Loucy (cell line): ENCODE results near the gene FCGR3B.
"Not testable (repeated sequence)": the region's sequence is repeated elsewhere in the genome, so short reads cannot be mapped to it uniquely, and the experiment has no call there.

ENCODE experiments used
- H2AFZ ChIP-seq: fragments of 200-600 bp; sonication (generic); 2 replicates; pipeline ENCODE4 v1.6.0; 2016; ENCODE audit warnings: antibody characterized with exemption, mild to moderate bottlenecking, low read length, moderate library complexity
- H3F3A ChIP-seq: fragments of 200-600 bp; 2 replicates; pipeline ENCODE4 v1.6.0; 2016; ENCODE audit warnings: antibody characterized with exemption, low read depth, mild to moderate bottlenecking
- H3K27me3 ChIP-seq: fragments of 200-600 bp; sonication (generic); 2 replicates; pipeline ENCODE4 v1.6.1; 2014; ENCODE audit warnings: low read length, mild to moderate bottlenecking; ENCODE audit not compliant: insufficient read depth, poor library complexity, severe bottlenecking
- H3K36me3 ChIP-seq: fragments of 200-600 bp; sonication (generic); 2 replicates; pipeline ENCODE4 v1.6.1; 2016; ENCODE audit warnings: low read length; ENCODE audit not compliant: insufficient read depth
- H3K4me1 ChIP-seq: fragments of 200-600 bp; sonication (generic); 2 replicates; pipeline ENCODE4 v1.5.1; 2014; ENCODE audit warnings: low read length, mild to moderate bottlenecking; ENCODE audit not compliant: insufficient read depth, poor library complexity, severe bottlenecking
- H3K4me2 ChIP-seq: fragments of 200-600 bp; sonication (generic); 2 replicates; pipeline ENCODE4 v1.6.0; 2014; ENCODE audit warnings: antibody characterized with exemption, low read length, low read depth, mild to moderate bottlenecking; ENCODE audit not compliant: poor library complexity, severe bottlenecking
- H3K4me3 ChIP-seq: fragments of 200-600 bp; sonication (generic); 2 replicates; pipeline ENCODE4 v1.5.1; 2014; ENCODE audit warnings: low read length, mild to moderate bottlenecking, mixed read lengths; ENCODE audit not compliant: poor library complexity, severe bottlenecking
- H3K79me2 ChIP-seq: fragments of 200-600 bp; sonication (generic); 2 replicates; pipeline ENCODE4 v1.6.1; 2014; ENCODE audit warnings: low read length; ENCODE audit not compliant: insufficient read depth
- H3K9ac ChIP-seq: fragments of 200-600 bp; sonication (generic); 2 replicates; pipeline ENCODE4 v1.6.0; 2014; ENCODE audit warnings: mild to moderate bottlenecking, low read depth, low read length, moderate library complexity; ENCODE audit not compliant: poor library complexity, severe bottlenecking
- H3K9me2 ChIP-seq: fragments of 200-600 bp; sonication (generic); replicated peaks from 2 replicates; pipeline ENCODE4 v1.6.1; 2016; ENCODE audit warnings: low read depth, low read length, mixed read lengths
- H3K9me3 ChIP-seq: fragments of 200-600 bp; sonication (generic); 2 replicates; pipeline ENCODE4 v1.6.1; 2014; ENCODE audit warnings: mild to moderate bottlenecking, antibody characterized with exemption, low read length, low read depth; ENCODE audit not compliant: insufficient read depth
- H4K20me1 ChIP-seq: fragments of 200-600 bp; sonication (generic); 2 replicates; pipeline ENCODE4 v1.6.0; 2014; ENCODE audit warnings: antibody characterized with exemption, low read length, mild to moderate bottlenecking; ENCODE audit not compliant: insufficient read depth, poor library complexity, severe bottlenecking

Gene FCGR3B

DNA sequence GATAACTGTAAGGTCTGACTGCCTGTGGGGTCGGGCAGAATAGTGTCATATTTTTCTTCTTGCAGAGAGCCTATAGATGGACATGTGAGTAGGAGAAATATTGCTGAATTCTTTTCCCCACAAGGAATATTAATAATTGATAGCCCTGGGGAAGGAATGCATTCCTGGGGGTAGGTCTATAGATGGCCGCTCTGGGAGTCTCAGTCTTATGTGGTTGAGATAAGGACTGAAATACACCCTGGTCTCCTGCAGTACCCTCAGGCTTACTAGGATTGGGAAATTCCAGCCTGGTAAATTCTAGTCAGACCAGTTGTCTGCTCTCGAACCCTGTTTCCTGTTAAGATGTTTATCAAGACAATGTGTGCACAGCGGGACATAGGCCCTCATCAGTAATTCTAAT is 12.5 kb downstream of the FCGR3B start:
- H2AFZ ChIP-seq, H4K20me1 ChIP-seq, H3K36me3 ChIP-seq, H3K27me3 ChIP-seq, H3F3A ChIP-seq, H3K4me1 ChIP-seq, H3K4me3 ChIP-seq, H3K79me2 ChIP-seq, H3K9me3 ChIP-seq, H3K4me2 ChIP-seq, H3K9me2 ChIP-seq, H3K9ac ChIP-seq: not testable (repeated sequence)

DNA sequence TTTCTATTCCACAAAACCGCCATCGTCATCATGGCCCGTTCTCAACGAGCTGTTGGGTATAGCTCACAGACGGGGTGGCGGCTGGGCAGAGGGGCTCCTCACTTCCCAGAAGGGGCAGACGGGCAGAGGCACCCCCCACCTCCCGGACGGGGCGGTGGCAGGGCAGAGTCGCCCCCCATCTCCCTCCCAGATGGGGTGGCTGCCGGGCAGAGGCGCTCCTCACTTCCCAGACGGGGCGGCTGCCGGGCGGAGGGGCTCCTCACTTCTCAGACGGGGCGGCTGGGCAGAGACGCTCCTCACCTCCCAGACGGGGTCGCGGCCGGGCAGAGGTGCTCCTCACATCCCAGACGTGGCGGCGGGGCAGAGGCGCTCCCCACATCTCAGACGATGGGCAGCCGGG is 14.6 kb downstream of the FCGR3B start:
- H3K9me3 ChIP-seq, H3K4me2 ChIP-seq, H3F3A ChIP-seq, H3K79me2 ChIP-seq, H3K27me3 ChIP-seq, H4K20me1 ChIP-seq, H3K4me1 ChIP-seq, H2AFZ ChIP-seq, H3K9me2 ChIP-seq, H3K4me3 ChIP-seq, H3K9ac ChIP-seq, H3K36me3 ChIP-seq: not testable (repeated sequence)

DNA sequence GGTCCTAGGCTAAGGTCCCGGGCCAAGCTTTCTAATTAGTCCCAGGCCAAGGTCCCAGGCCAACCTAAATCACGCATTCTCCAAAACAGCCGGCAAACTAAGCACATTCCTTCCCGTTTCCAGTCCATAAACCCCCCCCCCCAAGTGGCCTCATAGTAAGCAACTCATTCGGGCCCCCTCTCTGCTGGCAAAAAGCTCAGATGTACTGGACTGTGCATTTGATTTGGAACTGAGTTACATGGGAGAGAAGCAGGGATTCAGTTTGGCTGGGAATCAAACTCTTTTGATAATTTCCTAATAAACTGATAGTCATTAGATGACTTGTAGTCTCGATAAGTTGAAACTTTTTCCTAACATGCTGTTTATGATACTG is 17.8 kb downstream of the FCGR3B start:
- not testable (repeated sequence) for H3K9me2 ChIP-seq, H2AFZ ChIP-seq, H4K20me1 ChIP-seq, H3K36me3 ChIP-seq, H3K4me1 ChIP-seq, H3K27me3 ChIP-seq, H3F3A ChIP-seq, H3K9me3 ChIP-seq, H3K79me2 ChIP-seq, H3K4me3 ChIP-seq
- peak overlapping the region; percentile 71 for H3K4me2 ChIP-seq
- H3K9ac ChIP-seq, result peak overlapping the region; percentile 48

DNA sequence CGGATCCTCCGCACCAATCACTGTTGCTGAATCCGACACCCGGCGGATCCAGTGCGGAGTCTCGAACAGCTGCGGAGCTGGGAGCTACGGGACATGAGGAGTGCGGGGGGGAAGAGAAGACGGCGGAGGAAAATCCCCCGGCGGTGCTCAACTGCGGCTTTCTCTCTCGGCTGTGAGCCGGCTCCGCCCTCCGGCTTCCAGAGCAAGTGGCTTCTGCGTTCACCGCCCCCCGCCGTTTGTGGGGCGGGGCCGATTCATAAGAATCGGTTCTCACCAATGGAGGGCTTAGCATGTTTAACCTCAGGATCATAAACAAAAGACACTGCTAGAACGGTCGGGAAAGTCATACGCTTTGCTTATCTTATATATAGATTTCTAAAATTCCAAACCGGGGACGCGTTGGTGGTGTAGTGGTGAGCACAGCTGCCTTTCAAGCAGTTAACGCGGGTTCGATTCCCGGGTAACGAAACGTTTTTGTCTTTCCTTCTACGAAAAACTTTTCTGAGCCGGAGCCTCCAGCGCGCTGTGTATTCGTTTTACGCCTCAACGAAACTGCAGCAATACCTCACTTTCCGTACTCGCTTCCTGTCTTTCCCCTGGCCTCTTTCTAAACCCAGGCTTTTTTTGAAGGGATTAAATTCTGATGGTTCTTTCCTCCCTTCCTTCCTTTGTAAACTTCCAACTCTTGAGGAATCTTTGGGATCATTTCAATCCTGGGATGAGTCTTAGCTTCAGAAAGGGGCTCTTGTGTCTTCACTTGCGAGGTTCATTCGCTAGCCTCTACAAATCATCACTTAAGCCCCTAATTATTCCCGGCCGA is 18.4 kb downstream of the FCGR3B start:
- not testable (repeated sequence) for H3K9me2 ChIP-seq, H4K20me1 ChIP-seq, H3F3A ChIP-seq, H3K27me3 ChIP-seq, H3K79me2 ChIP-seq, H3K36me3 ChIP-seq, H3K9me3 ChIP-seq, H3K4me1 ChIP-seq
- peak overlapping the region; percentile 60 for H3K9ac ChIP-seq
- peak overlapping the region; percentile 71 for H3K4me2 ChIP-seq
- peak overlapping the region; percentile 73 for H3K4me3 ChIP-seq
- peak overlapping the region; percentile 81 for H2AFZ ChIP-seq

DNA sequence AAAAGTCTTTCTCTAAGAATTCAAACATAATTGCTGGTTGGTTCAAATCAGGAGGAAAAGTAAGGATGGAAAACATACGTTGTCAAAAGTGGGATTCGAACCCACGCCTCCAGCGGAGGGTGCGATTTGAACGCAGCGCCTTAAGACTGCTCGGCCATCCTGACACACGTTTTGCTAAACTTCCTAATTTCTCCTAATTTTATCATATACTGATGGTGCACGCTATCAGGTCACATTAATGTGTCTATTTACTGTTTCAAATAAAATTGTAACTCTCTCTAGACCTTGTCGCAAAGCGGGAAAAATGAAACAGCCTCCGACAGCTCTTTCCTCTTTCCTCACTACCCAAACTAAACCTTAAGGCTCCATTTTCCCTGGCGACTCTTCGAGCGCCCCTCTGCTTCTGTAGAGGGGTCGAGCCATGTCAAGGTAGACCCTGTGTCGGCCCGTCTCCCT is 19.1 kb downstream of the FCGR3B start:
- not testable (repeated sequence) for H3K79me2 ChIP-seq, H3K36me3 ChIP-seq, H4K20me1 ChIP-seq, H3K4me1 ChIP-seq, H3K27me3 ChIP-seq, H3K9me2 ChIP-seq, H3F3A ChIP-seq, H3K9me3 ChIP-seq
- peak overlapping the region; percentile 71 for H3K4me2 ChIP-seq
- peak overlapping the region; percentile 73 for H3K4me3 ChIP-seq
- H3K9ac ChIP-seq, result peak overlapping the region; percentile 60
- H2AFZ ChIP-seq, result peak overlapping the region; percentile 81

DNA sequence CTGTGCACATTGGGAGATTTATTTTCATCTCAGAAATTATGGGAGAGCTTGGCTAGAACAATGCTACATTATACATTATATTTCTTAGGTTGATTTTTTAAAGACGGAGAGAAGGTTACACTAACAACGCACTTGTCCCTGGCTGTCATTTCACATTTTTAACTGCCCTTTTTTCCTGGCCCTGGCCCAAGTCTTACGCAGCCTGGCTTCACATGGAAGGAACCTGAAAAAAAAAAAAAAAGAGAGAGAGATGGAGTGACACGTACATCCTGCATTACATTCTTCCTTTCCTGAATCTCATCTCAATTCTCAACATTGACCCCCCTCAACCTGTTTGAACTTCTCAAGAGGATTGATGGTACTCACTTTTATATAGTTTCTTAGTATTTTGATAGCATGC is 20.8 kb downstream of the FCGR3B start:
- not testable (repeated sequence) for H3K79me2 ChIP-seq, H3K4me2 ChIP-seq, H3K36me3 ChIP-seq, H3K27me3 ChIP-seq, H3K9me3 ChIP-seq, H3K9me2 ChIP-seq, H3K9ac ChIP-seq, H3F3A ChIP-seq, H2AFZ ChIP-seq, H3K4me3 ChIP-seq, H3K4me1 ChIP-seq, H4K20me1 ChIP-seq

DNA sequence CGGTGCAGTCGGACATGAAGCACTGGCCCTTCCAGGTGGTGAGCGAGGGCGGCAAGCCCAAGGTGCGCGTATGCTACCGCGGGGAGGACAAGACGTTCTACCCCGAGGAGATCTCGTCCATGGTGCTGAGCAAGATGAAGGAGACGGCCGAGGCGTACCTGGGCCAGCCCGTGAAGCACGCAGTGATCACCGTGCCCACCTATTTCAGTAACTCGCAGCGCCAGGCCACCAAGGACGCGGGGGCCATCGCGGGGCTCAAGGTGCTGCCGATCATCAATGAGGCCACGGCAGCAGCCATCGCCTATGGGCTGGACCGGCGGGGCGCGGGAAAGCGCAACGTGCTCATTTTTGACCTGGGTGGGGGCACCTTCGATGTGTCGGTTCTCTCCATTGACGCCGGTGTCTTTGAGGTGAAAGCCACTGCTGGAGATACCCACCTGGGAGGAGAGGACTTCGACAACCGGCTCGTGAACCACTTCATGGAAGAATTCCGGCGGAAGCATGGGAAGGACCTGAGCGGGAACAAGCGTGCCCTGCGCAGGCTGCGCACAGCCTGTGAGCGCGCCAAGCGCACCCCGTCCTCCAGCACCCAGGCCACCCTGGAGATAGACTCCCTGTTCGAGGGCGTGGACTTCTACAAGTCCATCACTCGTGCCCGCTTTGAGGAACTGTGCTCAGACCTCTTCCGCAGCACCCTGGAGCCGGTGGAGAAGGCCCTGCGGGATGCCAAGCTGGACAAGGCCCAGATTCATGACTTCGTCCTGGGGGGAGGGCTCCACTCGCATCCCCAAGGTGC is 24.2 kb downstream of the FCGR3B start:
- H3K9me3 ChIP-seq, result not testable (repeated sequence)

More for the DNA sequence above, 24.2 kb downstream of the FCGR3B start:
- not testable (repeated sequence) for H2AFZ ChIP-seq, H3K4me3 ChIP-seq, H3K79me2 ChIP-seq, H3K36me3 ChIP-seq, H3K27me3 ChIP-seq, H4K20me1 ChIP-seq, H3K4me1 ChIP-seq, H3K9ac ChIP-seq, H3F3A ChIP-seq, H3K4me2 ChIP-seq, H3K9me2 ChIP-seq
